ENCODE measurements around the gene SCFD1.
"Not testable (repeated sequence)": the region's sequence is repeated elsewhere in the genome, so short reads cannot be mapped to it uniquely, and the experiment has no call there.

The SCFD1 gene

DNA sequence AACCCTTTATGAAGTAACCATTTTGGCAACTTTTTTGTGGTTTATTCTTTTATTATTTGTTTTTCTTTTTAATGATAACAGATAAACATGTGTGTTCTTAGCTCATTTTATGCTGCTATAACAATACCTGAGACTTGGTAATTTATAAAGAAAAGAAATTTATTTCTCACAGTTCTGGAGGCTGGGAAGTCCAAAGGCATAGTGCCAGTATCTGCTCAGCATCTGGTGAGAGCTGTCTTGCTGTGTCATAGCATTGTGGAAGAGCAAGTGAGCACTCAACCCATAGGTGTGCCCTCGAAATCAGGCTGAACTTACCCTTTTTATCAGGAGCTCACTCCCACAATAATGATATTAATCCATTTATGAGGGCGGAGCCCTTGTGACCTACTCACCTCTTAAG lies 8.0 kb upstream of the SCFD1 start:
- DNase-seq: no peak

DNA sequence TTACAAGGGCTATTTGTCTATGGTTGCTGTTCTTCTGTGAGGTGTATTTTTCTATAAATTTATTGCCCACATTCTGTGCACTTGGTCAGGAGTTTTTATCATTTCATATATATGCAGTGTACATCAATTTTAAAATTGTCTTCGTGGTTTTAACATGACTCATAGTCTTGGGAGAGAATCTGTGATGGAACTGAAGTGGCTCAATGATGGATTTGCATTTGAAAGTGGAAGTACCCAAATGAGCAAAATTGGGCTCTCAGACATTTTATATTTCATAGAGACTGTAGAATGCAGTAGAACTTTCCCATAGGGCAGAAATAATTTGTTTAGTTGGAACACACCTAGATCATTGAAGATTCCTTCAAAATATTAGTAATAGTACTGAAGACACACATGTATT lies 1.9 kb upstream of the SCFD1 start:
- DNase-seq: no peak

DNA sequence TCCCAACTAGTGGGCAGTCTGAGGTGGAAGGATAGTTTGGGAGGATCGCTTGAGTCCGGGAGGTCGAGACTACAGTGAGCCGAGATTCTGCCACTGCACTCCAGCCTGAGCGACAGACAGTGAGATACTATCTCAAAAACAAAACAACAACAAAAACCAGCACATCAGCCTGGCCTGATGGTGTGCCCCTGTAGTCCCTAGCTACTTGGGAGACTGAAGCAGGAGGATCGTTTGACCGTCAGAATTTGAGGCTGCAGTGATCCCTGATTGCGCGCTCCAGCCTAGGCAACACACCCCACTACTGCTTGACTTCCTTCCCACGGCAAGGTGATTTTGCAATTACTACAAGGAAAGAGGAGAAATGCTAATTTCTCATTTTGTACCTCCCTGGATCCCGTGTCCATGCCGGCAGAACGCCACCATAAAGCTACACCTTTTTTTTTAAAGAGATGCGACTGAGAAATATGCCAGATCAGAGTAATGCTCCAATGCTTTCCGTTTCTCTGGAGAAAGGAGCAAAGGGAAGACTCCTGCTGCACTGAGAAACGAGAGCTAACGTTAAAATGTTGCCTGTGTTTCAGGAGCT lies 672 bp upstream of the SCFD1 start:
- no peak for DNase-seq

DNA sequence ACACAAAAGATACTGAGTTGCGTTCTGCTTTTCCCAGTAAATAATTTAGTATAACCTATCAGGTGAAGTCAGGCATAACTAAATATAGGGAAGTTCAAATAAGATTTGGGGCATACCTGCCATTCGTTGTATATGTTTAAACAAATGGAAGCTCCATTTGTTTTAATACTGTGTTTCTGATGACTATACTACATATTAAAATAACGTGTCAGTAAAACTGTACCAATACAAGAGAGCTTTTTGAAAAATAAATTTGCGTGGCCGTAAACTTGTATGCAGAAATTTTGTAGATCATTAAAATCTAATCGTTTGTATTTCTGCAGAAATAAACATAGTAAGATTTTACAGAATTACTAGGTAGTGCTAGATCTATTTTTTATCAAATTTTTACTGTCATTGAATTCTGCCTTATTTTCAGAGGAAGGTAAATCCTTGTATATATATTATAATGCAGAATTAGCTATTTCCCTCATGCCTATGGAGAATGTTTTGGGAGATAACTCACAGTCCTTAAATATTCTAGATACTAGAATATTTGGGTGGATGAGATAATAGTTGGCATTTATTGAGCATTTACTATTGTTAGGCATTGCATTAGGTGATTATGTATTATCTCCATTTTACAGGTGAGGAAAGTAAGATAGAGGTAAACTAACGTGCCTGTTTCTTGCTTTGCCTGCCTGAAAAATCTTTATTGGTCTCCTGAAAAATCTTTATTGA lies 1.5 kb downstream of the SCFD1 start:
- no peak for DNase-seq

DNA sequence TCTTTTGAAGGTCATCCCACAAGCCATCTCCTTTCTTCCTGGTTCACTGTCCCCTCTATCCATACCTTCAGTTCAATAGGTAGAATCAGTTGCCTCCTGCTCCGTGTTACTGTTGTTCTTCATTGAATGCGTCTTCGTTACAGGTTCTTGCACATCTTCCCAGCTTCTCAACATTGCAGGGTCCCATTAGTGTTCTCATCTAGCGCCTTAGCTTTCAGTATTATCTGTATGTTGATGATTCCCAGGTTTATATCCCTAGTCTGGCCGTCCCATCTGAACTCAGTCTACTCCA lies 2.0 kb downstream of the SCFD1 start:
- no peak for DNase-seq

DNA sequence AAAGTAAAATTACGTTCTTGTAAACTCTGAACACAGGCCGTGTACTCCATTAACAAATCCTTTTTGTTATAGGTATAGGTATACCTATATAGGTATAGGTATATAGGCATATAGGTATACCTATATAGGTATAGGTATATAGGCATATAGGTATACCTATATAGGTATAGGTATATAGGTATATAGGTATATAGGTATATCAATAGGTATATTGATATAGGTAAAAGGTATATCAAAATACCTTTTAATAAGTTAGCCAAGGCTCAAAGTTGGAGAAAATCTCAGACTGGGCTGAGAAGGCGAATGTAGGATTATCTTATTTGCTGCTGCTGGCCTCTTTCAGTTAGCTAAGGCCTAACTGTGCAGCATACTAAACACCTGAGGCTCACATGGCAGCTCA lies 3.4 kb downstream of the SCFD1 start:
- no peak for DNase-seq

DNA sequence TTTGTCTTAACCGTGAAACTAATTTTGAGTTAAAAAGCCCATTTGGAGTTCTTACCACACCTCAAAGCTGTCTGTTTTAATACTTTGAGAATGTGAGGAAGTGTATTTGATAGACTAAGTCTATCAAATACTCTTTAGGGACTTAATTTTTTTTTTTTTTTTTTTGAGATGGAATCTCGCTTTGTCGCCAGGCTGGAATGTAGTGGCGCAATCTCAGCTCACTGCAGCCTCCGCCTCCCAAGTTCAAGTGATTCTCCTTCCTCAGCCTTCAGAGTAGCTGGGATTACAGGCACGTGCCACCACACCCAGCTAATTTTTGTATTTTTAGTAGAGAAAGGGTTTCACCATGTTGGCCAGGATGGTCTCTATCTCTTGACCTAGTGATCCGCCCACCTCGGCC lies 7.3 kb downstream of the SCFD1 start:
- DNase-seq: not testable (repeated sequence)

DNA sequence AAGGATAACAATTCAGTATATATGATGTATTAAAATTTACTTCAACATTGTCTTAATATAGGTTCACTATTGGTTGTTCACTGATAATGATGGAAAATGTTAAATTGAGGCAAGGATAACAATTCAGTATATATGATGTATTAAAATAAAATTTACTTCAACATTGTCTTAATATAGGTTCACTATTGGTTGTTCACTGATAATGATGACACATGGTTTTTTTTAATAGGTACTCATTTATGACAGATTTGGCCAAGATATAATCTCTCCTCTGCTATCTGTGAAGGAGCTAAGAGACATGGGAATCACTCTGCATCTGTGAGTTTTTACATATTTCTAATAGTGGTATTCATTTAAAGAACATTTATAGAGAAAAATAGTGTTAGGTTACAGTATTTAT lies 8.1 kb downstream of the SCFD1 start:
- DNase-seq: no peak

DNA sequence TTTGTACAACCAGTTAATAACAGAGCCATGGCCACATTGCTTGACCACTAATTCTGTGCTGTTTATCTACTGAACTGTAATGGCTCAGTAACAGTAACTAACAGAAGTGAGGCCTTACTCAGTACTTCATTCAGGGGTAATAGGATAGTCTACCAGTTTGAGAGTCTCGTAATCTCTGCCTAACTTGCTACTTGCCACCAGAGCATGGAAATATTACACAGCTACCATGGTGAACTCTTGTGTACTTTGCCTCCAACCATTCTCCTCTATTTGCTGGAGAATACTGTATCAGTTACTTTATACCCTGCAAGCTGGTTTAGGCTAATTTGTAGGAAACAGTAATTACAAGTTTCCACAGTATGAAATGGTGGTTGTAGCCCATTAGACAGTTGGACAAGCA lies 10.6 kb downstream of the SCFD1 start:
- DNase-seq: no peak

DNA sequence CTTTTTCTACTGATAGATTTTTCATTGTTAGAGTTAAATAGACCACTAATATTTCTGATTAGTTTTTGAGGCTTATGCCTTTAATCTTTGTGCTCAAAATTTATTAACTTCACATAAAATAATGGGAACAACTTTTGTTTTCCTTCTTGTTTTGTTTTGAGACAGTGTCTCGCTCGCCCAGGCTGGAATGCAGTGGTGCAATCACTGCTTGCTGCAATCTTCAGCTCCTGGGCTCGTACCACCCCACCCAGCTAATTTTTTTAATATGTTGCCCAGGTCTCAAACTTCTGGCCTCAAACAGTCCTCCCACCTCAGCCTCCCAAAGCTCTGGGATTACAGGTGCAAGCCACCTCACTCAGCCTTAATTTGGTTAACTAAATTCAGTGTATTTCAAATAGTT lies 16.8 kb downstream of the SCFD1 start:
- no peak for DNase-seq

DNA sequence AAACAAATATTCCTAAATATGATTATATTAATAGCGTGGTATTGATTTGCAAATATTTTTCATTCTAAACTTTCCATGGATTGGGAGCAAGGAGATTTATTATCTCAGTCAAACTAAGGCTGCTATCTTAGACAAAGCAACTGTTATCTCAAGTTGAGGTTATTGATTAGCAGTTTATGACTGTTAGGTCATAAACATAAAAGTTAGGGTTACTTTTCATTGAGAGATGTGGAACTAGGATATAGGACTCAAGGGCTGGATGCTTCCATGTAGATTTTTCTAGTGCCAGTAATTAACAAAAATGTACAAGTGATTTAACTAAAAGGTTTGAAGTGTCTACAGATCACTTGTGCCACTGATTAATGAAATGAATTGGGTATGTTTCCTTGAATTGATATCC lies 19.1 kb downstream of the SCFD1 start:
- no peak for DNase-seq

DNA sequence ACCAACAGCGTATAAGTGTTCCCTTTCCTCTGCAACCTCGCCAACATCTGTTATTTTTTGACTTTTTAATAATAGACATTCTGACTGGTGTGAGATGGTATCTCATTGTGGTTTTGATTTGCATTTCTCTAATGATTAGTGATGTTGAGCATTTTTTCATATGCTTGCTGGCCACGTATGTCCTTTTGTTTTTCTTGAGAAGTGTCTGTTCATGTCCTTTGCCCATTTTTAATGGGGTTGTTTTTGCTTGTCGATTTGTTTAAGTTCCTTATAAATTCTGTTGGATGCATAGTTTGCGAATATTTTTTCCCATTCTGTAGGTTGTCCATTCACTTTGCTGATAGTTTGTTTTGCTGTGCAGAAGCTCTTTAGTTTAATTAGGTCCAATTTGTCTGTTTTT lies 22.3 kb downstream of the SCFD1 start:
- not testable (repeated sequence) for DNase-seq

DNA sequence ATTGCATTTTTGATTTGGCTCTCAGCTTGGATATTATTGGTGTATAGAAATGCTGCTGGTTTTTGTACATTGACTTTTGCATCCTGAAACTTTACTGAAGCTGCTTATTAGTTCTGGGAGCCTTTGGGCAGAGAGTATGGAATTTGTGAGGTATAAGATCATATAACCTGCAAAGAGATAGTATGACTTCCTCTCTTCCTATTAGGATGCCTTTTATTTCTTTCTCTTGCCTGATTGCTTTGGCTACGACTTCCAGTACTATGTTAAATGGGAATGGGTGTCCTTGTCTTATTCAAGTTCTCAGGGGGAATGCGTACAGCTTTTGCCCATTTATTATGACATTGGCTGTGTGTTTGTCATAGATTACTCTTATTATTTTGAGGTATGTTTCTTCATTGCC lies 23.5 kb downstream of the SCFD1 start:
- no peak for DNase-seq

DNA sequence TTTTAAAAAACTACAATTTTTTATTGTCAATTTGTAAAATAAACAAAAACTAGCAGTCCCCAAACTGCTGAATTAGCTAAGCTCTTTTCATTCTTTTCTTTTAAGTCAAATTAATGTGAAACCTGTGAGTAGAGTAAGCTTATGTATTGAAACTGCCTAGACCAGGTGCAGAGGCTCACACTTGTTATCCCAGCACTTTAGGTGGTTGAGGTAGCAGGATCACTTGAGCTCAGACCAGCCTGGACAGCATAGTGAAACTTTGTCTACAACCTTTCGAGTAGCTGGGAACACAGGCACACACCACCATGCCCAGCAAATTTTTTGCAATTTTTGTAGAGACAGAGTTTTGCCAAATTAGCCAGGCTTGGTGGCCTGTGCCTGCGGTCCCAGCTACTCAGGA lies 26.4 kb downstream of the SCFD1 start:
- no peak for DNase-seq

DNA sequence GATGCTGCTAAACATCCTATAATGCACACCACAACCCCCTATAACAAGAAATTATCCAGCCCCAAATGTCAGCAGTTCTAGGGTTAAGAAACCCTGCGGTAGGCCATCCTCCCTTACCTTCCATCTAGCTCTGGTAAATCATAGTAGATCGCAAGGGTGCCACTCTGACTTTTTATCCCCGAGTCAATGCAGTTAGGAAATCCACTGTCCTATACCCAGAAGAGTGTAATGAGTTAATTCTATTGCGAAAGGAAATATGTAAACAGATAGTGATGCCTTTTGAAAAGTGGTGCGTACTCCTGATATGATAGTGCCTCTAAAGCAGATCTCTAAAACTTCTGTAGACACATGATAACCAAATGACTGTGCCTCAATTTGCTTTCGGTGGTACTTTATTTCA lies 29.8 kb downstream of the SCFD1 start:
- DNase-seq: no peak

DNA sequence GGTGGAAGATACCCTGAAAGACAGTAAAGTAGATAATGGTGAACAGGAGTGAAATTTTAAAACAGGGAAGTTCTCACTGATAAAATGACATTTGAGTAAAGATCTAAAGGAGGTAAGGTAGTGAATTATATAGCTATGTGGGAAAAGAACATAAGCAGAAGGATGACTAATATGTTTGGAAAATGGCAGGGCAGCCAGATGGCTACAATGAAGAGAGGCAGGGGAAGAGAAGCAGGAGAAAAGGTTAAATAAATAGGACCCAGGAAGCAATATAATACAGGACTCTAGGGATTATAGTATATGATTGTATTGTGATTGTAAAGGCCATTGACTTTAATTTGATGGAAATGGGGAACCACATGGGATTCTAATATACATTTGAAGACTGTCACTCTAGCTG lies 33.0 kb downstream of the SCFD1 start:
- DNase-seq: no peak

DNA sequence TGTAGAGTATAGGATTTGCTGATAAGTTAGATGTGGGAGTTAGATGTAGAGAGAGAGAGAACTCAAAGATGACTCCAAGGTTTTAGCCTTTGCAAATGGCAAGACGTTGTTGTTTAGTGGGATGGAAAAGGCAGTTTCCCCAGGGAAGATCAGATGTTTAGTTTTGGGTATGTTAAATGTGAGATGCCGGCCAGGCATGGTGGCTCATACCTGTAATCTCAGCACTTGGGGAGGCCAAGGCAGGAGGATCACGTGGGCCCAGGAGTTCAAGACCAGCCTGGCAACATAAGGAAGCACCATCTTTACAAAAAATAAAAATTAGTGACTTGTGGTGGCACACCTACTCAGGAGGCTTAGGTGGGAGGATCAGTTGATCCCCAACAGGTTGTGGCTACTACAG lies 33.5 kb downstream of the SCFD1 start:
- no peak for DNase-seq

DNA sequence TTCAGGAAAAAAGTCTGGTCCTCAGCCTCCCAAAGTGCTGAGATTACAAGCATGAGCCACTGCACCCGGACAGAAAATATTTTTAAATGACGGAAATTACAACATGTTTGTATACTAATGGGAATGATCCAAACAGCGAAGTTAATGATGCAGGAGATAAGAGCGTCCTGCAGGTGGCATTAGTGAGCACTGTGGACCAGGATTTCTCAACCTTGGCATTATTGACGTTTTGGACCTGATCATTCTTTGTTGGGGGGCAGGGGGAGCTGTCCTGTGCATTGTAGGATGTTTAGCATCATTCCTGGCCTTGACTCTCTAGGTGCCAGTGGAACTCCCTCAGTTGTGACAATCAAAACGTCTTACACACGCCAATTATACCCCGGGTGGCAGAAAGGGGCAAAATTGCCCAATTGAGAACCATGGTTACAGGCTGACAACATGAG lies 34.1 kb downstream of the SCFD1 start:
- DNase-seq: no peak

DNA sequence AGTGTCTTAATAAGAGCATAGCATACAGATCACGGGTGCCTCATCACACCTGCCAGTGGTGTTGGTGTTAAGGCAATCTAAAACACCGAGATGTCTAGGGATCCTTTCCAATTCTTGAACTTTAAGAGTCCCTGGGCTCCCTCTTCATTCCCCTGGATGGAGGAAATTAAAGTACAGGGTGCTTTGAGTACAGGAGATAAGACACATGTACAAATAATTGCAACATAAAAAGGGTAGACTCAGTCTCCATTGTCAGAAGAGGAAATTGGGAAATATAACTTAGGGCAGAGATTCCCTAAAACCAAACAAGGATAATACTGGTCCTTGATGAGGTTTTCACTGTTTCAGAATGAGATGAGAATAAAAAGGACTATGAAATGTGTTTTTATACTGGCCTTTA lies 34.9 kb downstream of the SCFD1 start:
- DNase-seq: no peak

DNA sequence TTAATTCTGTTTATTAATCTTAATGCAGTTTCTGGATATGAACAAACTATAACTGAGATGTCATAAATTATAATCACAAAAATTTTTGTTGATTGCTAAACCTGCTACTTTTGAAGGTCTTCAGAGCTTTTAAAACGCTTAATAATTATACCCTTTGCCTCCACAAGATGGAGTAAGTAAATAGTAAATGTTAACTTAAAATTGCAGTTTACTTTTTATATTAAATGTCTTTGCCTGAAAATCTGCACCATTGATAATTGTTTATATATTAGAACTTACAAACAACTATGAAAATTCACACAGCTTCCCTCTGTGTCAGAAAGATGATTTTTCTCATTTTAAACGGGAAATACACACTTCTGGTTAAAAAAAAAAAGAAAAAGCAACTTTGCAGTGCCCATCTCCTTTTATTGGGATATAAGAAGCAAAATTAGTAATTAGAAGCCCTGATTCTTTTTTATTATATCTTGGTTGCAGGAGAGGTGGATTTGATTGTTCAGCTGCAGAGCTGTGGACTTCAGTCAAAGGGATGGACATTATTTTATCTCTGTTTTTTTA lies 35.6 kb downstream of the SCFD1 start:
- DNase-seq: no peak

DNA sequence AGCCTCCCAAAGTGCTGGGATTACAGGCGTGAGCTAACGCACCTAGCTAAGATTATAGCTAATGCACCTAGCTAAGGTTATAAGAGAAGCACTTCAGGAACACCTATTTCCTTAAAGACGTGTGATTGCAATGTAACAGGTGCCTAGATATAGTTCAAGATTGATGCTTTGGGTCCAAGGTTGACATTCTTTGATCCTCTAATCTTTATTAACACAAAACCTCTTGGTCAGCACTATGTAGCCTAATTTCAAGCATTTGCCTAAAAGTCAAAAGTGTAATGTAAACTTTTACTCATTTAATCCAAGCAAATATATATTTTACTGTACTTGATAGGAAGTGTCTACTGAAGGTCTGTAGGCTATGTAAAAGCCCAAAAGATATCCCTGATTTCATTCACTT lies 36.5 kb downstream of the SCFD1 start:
- no peak for DNase-seq

DNA sequence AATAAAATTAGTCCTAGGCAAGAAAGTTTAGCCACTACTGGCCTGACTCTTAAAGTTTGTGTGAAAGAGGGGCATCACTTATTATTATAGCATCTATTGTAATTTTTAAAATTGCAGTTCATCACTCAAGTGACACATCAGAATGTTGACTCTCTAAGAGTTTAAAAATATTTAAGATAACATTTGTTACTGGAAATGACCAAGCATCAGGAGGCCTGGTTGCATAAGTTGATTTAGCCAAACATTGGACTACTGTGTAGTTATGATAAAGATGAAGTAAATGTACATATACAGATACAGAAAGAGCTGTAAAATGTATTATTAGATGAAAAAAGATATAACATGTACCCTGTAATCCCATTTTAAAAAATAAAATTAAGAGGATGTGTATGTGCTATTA lies 47.5 kb downstream of the SCFD1 start:
- DNase-seq: no peak

DNA sequence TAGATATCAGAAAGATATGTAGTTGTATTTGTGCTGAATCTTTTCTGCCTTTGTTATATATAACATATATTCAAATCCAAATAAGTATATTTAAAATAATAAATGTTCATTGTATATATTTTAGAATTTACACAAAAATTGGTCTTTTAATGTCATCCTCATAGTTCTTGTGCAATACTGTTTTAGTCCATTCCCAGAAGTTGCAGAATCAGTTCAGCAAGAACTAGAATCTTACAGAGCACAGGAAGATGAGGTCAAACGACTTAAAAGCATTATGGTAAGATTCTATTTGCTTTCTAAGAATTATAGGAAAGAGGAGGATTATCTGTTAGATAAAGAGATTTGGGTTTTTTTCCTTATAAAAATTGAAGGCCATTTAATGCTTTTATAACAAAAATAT lies 51.0 kb downstream of the SCFD1 start:
- DNase-seq: no peak

DNA sequence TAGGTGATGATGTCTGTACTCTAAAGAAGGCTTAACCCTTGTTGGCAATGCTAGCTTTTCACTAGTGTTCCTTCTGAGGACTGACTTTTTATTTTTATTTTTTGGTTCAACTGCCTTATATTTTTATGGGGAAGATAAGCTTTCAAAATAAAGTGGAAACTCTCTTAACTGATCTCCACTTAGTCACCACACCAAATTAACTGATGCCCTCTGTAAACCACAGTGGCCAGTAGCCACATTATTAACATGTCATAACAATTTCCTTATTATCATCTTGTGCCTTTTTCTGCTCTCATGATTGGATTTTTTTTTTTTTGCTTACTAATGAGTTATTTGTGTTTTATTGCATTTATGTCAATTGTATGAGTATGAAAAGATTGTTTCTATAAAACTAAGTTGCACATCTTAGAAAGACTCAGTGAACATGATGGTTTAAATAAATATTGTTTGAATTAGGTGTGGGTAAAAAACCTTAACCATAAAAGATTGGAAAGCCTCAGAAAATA lies 56.9 kb downstream of the SCFD1 start:
- no peak for DNase-seq

DNA sequence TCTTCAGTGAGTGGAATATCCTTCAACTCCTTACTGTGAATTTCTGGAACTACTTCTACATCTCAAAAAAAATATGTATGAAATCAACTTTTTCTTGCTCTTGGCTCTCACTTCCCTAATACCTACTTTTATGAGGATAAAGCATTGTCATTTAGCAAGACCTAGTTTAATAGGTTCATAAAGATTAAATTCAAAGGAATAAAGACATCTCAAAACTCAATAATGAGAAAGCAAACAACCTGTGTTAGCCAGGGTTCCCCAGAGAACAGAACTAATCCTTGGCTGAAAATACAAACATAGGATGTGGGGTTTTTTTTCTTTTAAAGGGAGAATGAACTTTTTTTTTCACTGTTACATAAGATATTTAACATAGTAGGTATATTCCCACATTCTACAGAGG lies 57.9 kb downstream of the SCFD1 start:
- no peak for DNase-seq

Data from NCI-H748 treated with DMSO at 0.1 percent for 48 hours (cell line).